ENCODE data around the gene CA4.

- TF ChIP-seq EZH2 (IDR thresholded peaks at IDR 0.05; ENCODE audit: borderline replicate concordance, low read depth, low read length, severe bottlenecking) (no peak), CTCF (IDR thresholded peaks at IDR 0.05; ENCODE audit: borderline replicate concordance, extremely low read depth, low read length, poor library complexity, severe bottlenecking) (no peak)
Measured at GRCh38 chr17:60137731-60138130, 12.0 kb upstream of the CA4 start.

Measured in DND-41 (cell line).